Spinal cord (tissue), 10 donors: ENCODE results near the gene HERC2. TPM values are rescaled to one million over a fixed set of nuclear protein-coding genes. Genes with fewer than 3 reads are reported as not detected.

Source experiments
- DNase-seq, 6 donors: peaks; one replicate each; pipeline versions ENCODE4 v3.0.0 to v3.0.0-alpha.2; 2013 to 2015; ENCODE audit warnings: low spot score in 6 of 6, low read depth in 4 of 6
- H3K27ac ChIP-seq: one replicate; pipeline ENCODE4 v1.5.1; 2013; ENCODE audit warnings: low read depth, low read length, control low read depth
- H3K27me3 ChIP-seq: one replicate; pipeline ENCODE4 v1.6.1; 2013; ENCODE audit warnings: low read length; ENCODE audit not compliant: control insufficient read depth, insufficient read depth
- H3K36me3 ChIP-seq: one replicate; pipeline ENCODE4 v1.6.1; 2013; ENCODE audit warnings: low read length; ENCODE audit not compliant: control insufficient read depth, insufficient read depth
- H3K4me1 ChIP-seq: one replicate; pipeline ENCODE4 v1.6.1; 2013; ENCODE audit warnings: low read length; ENCODE audit not compliant: control insufficient read depth, insufficient read depth
- H3K4me3 ChIP-seq: one replicate; pipeline ENCODE4 v1.5.1; 2013; ENCODE audit warnings: low read depth, low read length, control low read depth
- H3K9me3 ChIP-seq: one replicate; pipeline ENCODE4 v1.6.1; 2013; ENCODE audit warnings: low read length; ENCODE audit not compliant: control insufficient read depth, insufficient read depth
- WGBS: methylation state at CpG from one replicate; pipeline ENCODE4 v1.1.5; 2013; ENCODE audit warnings: missing lambda C conversion rate; ENCODE audit not compliant: insufficient coverage; 5-methylcytosine and 5-hydroxymethylcytosine counted together
- polyA plus RNA-seq, 2 donors: library from polyadenylated mRNA; unstranded; fragments of 120-200 nt; gene quantifications; one replicate each; pipeline ENCODE4 v1.2.1, GENCODE V29; 2013; ENCODE audit not compliant: insufficient read length in 2 of 2
- total RNA-seq, 2 donors: library from RNA; depleted of rRNA in 1 of 2; stranded (reverse); fragments of 120-200 nt in 1 of 2; fragments of >200 nt in 1 of 2; gene quantifications; one replicate each; pipeline versions ENCODE4 v1.2.3 to v1.2.4, GENCODE V29; 2013 to 2014
- donor health status: healthy.

Gene HERC2
- total and polyA plus RNA-seq, 4 donors = 62.9 to 96.2 (median 78.5) TPM

DNA sequence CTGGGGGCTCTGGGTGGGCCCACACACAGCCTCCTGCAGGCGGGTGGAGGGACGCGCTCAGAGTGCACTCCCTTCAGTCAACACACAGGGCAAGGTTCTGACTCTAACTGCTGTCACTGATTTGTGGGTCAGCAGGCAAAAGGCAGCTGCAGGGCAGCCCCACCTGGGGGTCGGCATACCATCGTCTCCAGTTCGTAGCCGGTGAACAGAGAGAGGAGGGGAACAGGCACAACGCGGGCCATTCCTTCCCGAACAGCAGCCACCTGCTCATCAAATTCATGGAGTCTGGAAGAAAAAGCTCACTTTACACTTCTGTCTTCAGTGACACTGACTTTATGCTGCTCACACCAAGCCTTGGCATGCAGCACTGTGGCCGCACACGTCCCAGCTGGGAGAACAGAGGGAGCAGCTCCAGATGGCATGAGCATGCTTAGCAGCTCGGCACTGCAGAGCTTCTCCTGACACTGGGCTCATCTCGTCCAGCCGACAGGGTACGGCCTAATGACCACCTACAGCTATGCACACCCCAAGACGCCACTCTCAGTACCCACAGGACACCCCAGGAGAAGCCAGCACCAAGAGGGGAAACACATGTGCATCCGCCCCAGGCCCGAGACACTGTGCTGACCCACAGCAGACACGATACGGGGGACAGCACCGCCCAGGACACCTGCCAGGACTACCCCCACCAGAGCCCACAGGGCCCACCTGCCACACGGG, 208.4 kb downstream of the HERC2 start:
- H3K4me3 ChIP-seq = no peak overlapping the region
- no peak overlapping the region for H3K27ac ChIP-seq
- H3K4me1 ChIP-seq = peaks cover 11% of the 10 kb centered on the region
- H3K36me3 ChIP-seq = peaks cover 78% of the 10 kb centered on the region
- H3K27me3 ChIP-seq = no peaks in the 10 kb centered on the region
- 61% methylated on average over 16 of the region's 23 CpGs for WGBS
- DNase-seq = peak in 1 of 6 donors; percentile 77
- no peaks in the 10 kb centered on the region for H3K9me3 ChIP-seq

DNA sequence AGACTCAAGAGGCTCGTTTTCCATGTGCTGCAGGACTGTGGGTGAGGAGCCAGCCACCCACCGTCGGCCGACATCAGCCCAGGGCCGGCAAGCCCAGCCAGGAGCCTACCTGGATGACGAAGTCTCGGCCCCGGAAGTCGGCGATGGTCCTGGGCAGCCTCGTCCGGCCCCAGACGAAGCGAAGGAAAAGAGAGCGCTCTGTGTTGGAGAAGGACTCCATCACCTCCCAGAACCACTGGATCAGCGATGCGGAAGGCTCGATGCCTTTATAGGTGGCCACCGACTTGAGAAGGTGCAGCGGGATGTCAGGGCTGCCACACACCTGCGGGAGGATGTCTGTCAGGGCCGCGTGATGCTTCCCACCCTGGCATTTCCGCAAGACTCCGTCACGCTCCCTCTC, 209.0 kb downstream of the HERC2 start:
- no peak overlapping the region for H3K4me3 ChIP-seq
- no peaks in the 10 kb centered on the region for H3K27me3 ChIP-seq
- H3K9me3 ChIP-seq = no peaks in the 10 kb centered on the region
- H3K27ac ChIP-seq = no peak overlapping the region
- peaks cover 72% of the 10 kb centered on the region for H3K36me3 ChIP-seq
- peaks cover 11% of the 10 kb centered on the region for H3K4me1 ChIP-seq
- DNase-seq = no peak
- WGBS = 94% methylated on average over 22 of the region's 26 CpGs

DNA sequence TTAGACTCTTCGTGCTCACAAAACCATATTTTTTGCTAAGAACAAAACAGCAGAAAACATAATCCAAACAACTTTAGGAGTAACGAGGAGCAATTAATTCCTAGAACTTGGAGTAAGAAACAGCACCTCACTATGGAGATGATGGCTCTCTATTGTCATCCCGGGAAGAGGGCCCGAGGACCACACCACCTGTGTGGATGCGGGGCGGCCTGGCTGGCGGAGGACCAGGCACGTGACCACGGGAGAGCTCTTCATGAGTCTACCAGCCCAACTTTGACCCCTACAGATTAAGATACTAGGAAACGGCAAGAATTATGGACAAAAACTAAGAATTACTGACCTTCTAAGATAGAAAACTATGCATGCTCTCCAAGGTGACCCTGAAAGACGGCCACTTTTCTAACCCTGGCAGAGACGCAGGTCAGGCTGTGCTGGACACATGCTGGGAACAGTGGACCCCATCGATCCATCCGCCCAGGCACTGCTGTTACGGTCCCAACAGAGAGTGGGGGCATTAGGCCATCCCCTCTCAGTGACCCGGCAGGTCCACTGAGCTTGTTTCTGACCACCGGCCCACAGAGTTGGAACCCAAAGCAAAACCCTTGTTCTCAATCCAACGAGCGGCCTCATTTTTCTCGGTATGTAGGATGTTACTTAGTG, 209.7 kb downstream of the HERC2 start:
- Histone ChIP-seq H3K27ac (no peak overlapping the region), H3K36me3 (peaks cover 65% of the 10 kb centered on the region), H3K9me3 (no peaks in the 10 kb centered on the region), H3K4me1 (peaks cover 16% of the 10 kb centered on the region), H3K4me3 (no peak overlapping the region), H3K27me3 (no peaks in the 10 kb centered on the region)
- DNase-seq = no peak
- 94% methylated on average over 19 of the region's 20 CpGs for WGBS

DNA sequence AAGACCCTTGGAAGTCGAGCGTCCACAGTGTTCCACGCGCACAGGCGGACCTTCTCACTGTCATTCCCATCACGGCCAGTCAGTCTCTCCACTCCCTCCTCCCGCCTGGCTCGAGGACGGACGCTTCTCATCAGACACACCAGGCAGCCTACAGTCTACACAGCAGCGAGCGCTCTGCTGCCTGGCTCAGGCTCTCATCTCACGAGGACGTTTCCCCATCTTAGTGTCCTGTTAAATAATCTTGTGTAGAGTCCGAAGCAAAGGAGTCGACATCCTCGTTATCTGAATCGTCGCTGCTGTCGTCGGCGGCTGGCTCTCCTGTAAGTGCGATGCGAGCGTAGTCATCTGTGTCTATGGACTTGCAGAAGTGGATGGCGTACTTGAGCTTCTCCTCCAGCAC, 210.4 kb downstream of the HERC2 start:
- Histone ChIP-seq H3K27me3 (no peaks in the 10 kb centered on the region), H3K27ac (no peak overlapping the region), H3K4me3 (no peak overlapping the region), H3K36me3 (peaks cover 58% of the 10 kb centered on the region), H3K9me3 (no peaks in the 10 kb centered on the region), H3K4me1 (peaks cover 22% of the 10 kb centered on the region)
- WGBS = 96% methylated on average over 24 of the region's 26 CpGs
- no peak for DNase-seq

DNA sequence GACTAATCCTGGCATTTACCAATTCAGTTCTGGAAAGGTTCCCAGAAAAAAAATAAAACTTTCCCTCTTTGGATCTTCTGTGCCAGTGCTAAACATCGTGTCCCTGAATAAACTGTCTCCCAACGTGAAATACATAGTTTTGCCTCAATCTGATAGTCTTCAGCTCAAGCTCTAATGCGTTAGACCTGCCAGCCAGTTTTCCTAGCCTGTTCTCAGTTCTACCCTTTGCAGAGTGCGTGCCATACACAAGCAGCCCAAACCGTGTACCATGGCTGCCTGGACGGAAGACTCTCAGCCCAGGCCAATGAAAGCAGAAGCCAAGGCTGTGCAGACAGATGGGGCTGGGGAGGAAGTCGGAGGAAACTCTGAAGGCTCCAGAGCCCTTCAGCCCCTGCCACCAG, 211.5 kb downstream of the HERC2 start:
- peak in 1 of 6 donors; percentile 62 for DNase-seq
- peaks cover 2% of the 10 kb centered on the region for H3K27me3 ChIP-seq
- 79% methylated on average over 5 of the region's 7 CpGs for WGBS
- H3K36me3 ChIP-seq = peaks cover 48% of the 10 kb centered on the region
- peaks cover 28% of the 10 kb centered on the region for H3K4me1 ChIP-seq
- H3K4me3 ChIP-seq = no peak overlapping the region
- no peak overlapping the region for H3K27ac ChIP-seq
- no peaks in the 10 kb centered on the region for H3K9me3 ChIP-seq

DNA sequence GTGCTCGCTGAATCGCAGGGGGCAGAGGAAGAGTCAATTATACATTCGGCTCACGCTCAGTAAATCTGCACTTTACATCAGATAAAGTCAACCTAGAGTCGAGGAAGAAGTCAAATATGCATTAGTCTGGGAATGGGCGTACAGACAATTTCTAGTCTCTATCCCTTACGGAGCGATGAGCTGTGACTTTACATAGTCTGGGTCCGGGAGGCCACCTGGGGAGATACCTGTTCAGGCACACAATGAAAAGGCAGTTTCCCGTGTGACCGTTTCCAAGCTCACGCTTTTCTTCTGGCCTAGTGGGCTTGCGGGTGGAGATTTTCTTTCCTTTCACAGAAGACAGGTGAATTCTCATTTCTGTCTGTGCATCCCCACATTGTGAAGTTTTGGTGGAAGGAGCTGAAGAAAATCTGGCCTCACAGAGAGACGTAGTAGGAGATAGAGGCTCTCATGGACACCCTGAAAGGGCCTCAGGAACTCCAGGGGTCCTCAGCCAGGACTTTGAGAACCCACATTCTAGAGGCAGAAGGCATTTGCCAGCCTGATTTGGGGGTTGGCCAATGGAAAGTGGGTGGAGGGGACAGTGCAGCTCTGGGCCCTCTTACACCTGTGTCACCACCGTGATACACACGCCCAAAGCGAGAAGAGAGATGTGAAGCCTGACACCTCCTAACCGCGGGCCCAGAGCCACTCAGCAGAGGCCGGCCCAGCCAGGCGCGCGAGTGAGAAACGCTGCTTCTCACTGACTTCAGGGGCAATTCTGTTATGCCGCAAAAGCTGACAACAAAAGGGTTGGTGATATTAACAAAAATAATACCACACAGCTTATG, 212.1 kb downstream of the HERC2 start:
- no peak overlapping the region for H3K27ac ChIP-seq
- no peaks in the 10 kb centered on the region for H3K9me3 ChIP-seq
- peaks cover 41% of the 10 kb centered on the region for H3K36me3 ChIP-seq
- no peak overlapping the region for H3K4me3 ChIP-seq
- no peak for DNase-seq
- peaks cover 28% of the 10 kb centered on the region for H3K4me1 ChIP-seq
- H3K27me3 ChIP-seq = peaks cover 2% of the 10 kb centered on the region
- WGBS = 88% methylated on average over 15 of the region's 25 CpGs

DNA sequence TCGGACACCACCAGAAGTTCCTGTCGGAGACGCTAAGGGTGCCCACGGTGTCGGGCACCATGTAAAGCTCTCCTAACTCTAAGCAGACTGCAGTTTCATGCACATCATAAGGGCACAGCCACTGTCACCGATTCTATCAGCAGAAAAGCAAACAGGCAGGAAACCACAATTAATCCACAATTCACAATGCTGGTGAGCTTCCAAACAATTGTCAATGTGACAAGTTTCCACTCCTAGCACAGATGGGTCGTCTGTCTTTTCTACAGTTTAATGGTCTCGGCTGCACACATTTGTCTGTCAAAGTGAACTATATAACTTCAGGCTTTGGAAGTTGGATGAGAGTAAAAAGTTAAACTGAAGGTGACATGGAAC, 214.1 kb downstream of the HERC2 start:
- Histone ChIP-seq H3K4me3 (no peak overlapping the region), H3K4me1 (peaks cover 17% of the 10 kb centered on the region), H3K27ac (no peak overlapping the region), H3K36me3 (peaks cover 22% of the 10 kb centered on the region), H3K9me3 (no peaks in the 10 kb centered on the region), H3K27me3 (peaks cover 2% of the 10 kb centered on the region)
- DNase-seq = peak in 2 of 6 donors; percentile 65 to 86
- WGBS = 38% methylated on average over 7 of the region's 8 CpGs

DNA sequence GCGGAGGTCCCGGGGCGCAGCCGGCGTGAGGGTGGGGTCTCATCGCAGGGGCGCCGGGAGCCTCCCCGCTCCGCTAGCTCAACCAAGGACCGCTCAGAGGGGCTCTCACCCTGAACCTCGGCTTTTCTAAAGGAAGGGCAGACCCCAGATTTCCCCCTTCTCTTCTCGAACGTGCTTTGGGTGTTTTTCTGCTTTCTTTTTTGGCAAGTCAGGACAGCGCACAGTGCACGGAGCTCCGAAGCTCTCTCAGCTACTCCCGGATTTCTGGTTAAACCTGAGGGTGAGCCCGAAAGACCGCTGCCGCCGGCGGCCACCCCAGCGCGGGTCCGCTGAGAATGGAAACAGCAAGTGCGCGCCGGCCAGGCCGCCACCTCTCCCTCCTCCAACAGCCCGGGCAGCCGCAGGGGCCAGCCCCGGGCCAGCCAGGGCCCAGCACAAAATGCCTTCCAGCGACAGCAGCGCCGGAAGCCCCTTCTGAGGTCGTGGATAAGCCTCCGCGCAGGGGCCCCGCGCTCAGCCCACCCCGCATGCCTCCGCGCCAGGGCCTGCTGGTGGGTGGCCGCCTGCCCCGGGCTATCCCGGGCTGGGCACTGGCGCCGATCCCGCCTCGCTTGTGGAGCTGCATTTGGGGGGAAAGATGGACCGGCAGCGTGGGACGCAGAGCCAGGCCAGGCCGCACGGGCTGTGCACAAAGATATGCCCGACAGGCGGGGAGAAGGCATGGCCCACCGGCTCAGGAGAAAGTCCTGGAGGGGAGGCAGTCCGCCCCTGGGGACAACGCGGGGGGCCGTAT, 214.7 kb downstream of the HERC2 start:
- Histone ChIP-seq H3K27me3 (peaks cover 2% of the 10 kb centered on the region), H3K36me3 (peaks cover 16% of the 10 kb centered on the region), H3K27ac (no peak overlapping the region), H3K9me3 (no peaks in the 10 kb centered on the region), H3K4me1 (peaks cover 17% of the 10 kb centered on the region), H3K4me3 (peak overlapping the region; percentile 44)
- WGBS = 9% methylated on average over 63 of the region's 63 CpGs
- DNase-seq = peak in 2 of 6 donors; percentile 57 to 65
